NCI-H2107 (cell line): ENCODE measurements around the gene SFTPA2.
"Not testable (repeated sequence)": the region's sequence is repeated elsewhere in the genome, so short reads cannot be mapped to it uniquely, and the experiment has no call there.

Experiments
- DNase-seq: peaks from one replicate; lab custom pipeline; 2025; lab: John Stamatoyannopoulos, UW

Gene SFTPA2

GRCh38 chr10:79511891-79512583 lies 48.2 kb downstream of the SFTPA2 start, which contains the start of gene EIF5AL1:
Gene EIF5AL1 (plus strand): TSS chr10:79512533. CDS start chr10:79512650, 117 bp downstream.
- not testable (repeated sequence) for DNase-seq

- DNase-seq = not testable (repeated sequence)
These were observed 50.2 kb downstream of the SFTPA2 start for GRCh38 chr10:79509934-79510508.

- DNase-seq = not testable (repeated sequence)
These were observed 50.8 kb downstream of the SFTPA2 start for GRCh38 chr10:79509306-79509933.

- DNase-seq = not testable (repeated sequence)
These were observed 52.0 kb downstream of the SFTPA2 start for GRCh38 chr10:79508245-79508644.

- no peak for DNase-seq
These were observed 52.6 kb downstream of the SFTPA2 start for GRCh38 chr10:79507440-79508167.
